Fibroblast of skin of right biceps (primary cell): ENCODE measurements around the gene HOXD8.

ENCODE experiments used
- DNase-seq: peaks from one replicate; pipeline ENCODE4 v3.0.0-alpha.2; 2013

HOXD8 gene

GRCh38 chr2:176174824-176175708 lies 45.6 kb downstream of the HOXD8 start:
- DNase-seq = peak; percentile 74

DNA sequence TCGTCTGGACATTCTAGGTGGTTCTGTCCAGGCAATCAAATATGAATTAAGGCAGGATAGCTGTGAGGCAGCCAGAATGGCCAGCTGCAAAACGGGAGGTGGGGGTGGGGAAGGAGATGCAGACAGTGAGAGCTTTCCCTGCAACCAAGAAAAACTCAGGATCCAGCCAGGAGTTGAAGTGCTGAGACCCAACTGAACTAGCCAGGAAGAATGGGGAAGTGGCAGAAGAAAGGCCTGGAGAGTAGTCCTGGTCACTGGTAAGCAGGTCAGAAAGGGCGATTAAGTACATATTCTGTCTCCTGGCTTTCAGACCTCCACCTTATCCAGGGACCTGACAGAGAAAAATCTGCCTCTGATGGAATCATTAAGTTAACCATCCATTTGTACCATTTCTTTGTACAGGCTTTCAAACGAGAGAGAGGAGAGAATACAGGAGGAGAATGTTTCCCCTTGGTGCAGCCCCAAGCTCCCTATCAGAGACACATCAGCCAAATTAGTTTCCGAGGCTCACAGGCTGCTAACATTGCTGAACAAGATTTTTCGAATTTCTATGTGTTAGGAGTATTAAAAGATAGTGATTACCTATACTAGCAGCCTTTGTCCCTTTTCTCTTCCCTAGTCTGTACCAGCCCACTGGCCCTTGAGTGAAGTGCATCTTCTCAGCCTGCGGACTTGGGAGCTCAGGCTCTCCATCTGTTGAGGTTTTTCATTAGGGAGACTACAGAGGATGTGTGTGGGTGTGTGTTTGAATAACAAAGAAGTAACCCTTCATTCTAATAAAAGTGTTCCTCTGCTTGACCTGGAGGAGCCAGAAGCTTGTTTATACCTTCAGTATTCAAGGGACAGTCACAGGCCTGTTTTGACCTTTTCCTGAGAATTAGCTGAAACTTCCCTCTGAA lies 46.5 kb downstream of the HOXD8 start:
- no peak for DNase-seq

GRCh38 chr2:176177580-176178037 lies 48.1 kb downstream of the HOXD8 start:
- no peak for DNase-seq

- DNase-seq = peak; percentile 85
These were observed 48.7 kb downstream of the HOXD8 start for GRCh38 chr2:176178038-176178756.

DNA sequence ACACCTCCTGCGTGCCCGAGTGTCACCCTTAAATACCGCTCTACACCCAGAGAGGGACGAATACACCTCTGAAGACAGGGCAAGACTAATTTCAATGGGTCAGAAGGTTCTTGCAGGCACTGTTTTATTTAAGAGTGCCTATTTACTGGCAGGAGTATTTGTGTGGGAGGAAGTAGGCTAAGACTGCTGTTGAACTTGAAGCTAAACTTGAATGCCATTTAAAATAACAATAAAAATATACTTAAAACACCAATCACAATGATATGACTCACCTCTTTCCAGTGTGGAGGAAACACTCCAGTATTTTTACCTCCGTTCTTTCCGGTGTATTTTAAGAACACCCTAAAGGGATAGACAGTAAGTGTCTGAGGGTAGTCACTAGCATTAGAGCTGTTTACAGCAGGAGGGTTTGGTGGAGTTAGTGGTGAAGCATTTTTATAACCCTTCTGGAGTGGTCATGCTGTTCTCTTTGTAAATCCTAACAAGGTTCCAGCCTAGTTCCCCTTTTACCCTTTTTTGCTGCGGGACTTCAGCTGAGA lies 49.3 kb downstream of the HOXD8 start:
- DNase-seq = no peak

- DNase-seq = no peak
These were observed 52.0 kb downstream of the HOXD8 start for GRCh38 chr2:176181551-176181950.
